Testis (tissue), 2 donors: ENCODE measurements around the gene LMNB1.

ENCODE experiments used
- POLR2A ChIP-seq: fragments of 450-650 bp; IDR thresholded peaks from one replicate; pipeline ENCODE4 v1.6.1; 2017; ENCODE audit warnings: antibody characterized with exemption, mild to moderate bottlenecking, moderate library complexity
- TF ChIP-seq, protein P1 (sequence below), 3 experiments: fragments of 450-650 bp in 2 of 3; fragments of 200-600 bp in 1 of 3; sonication (generic) in 1 of 3; IDR thresholded peaks; one replicate each; pipeline ENCODE4 v1.5.1; 2016 to 2019; ENCODE audit warnings: antibody characterized with exemption in 3 of 3, mild to moderate bottlenecking in 2 of 3, moderate library complexity in 1 of 3

DNA sequence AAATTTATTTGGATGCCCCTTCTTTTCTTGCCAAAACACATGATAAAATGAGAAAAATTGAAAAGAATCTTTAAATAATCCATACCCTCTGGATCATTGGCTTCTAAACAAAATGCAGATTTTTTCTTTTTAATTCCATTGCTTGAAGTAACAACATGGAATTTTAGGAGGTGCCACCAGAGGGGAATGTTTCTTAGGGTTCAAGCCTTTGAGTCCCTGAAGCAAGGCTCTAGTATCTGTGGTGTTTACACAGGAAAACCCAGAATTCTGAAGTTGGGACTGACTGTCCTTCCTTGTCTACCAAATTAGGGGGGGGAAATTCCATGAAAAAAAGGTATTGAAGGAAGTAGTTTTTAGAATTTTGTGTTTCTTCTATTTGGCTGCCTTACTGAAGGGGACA, 69.4 kb downstream of the LMNB1 start:
- TF ChIP-seq POLR2A = no peak
- TF ChIP-seq, protein P1, sequence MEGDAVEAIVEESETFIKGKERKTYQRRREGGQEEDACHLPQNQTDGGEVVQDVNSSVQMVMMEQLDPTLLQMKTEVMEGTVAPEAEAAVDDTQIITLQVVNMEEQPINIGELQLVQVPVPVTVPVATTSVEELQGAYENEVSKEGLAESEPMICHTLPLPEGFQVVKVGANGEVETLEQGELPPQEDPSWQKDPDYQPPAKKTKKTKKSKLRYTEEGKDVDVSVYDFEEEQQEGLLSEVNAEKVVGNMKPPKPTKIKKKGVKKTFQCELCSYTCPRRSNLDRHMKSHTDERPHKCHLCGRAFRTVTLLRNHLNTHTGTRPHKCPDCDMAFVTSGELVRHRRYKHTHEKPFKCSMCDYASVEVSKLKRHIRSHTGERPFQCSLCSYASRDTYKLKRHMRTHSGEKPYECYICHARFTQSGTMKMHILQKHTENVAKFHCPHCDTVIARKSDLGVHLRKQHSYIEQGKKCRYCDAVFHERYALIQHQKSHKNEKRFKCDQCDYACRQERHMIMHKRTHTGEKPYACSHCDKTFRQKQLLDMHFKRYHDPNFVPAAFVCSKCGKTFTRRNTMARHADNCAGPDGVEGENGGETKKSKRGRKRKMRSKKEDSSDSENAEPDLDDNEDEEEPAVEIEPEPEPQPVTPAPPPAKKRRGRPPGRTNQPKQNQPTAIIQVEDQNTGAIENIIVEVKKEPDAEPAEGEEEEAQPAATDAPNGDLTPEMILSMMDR (IDR thresholded peaks at IDR 0.05) = no peak
